ENCODE measurements around the gene SFTPB. TPM values are rescaled to one million over a fixed set of nuclear protein-coding genes. Genes with fewer than 3 reads are reported as not detected.
"Not testable (repeated sequence)": the region's sequence is repeated elsewhere in the genome, so short reads cannot be mapped to it uniquely, and the experiment has no call there.

Gene SFTPB
- total RNA-seq, 1 donor from 2014 or later = not detected

DNA sequence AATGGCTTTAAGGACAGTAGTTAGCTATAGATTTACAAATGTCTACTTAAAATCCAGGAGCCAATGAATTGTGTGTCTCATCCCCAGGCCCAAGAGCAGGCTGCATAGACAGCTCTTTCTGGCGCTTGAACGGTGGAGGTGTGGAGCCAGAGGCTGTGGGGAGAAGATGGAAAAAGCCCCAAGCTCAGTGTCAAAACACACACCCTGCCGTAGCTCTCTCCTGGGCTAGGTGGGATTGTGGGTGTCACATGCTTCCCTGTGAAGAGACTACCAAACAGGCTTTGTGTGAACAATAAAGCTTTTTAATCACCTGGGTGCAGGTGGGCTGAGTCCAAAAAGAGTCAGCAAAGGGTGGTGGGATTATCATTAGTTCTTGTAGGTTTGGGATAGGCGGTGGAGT, 10.6 kb downstream of the SFTPB start:
- not testable (repeated sequence) for DNase-seq (ENCODE audit: low read depth)

DNA sequence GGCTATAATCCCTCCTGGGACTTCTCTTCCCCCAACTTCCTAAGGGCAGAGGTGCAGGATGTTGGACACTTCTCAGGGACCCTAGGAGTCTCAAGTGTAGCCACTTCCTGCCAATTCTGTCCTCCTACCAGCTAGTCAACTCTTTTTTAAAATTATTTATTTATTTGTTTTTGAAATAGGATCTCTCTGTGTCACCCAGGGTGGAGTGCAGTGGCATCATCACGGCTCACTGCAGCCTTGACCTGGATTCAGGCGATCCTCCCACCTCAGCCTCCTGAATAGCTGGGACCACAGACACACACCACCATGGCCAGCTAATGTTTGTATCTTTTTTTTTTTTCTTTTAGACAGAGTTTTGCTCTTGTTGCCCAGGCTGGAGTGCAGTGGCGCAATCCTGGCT, 11.5 kb downstream of the SFTPB start:
- no peak for DNase-seq (ENCODE audit: low read depth)

DNA sequence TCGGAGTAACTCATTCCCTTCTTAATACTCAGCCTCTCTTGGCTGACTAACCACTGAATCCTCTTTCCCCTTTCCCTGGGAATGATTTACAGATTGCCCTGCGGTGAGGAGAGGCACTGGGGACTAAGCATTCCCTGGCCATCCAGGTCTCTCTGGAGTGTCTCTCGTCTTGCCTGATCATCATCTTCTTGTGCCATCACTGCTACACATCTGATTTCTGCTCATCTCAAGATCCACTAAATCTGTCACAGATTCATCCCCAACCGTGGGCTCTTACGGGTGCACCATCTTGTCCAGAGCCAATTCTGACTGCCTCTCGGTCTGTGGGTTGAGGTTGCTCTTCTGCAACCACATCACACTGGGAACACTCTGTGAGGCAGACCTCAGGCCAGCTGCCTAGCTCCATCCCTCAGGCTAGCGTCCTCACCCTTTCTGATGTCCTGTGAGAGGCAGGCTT, 12.0 kb downstream of the SFTPB start:
- DNase-seq (ENCODE audit: low read depth) = peak; percentile 91

DNA sequence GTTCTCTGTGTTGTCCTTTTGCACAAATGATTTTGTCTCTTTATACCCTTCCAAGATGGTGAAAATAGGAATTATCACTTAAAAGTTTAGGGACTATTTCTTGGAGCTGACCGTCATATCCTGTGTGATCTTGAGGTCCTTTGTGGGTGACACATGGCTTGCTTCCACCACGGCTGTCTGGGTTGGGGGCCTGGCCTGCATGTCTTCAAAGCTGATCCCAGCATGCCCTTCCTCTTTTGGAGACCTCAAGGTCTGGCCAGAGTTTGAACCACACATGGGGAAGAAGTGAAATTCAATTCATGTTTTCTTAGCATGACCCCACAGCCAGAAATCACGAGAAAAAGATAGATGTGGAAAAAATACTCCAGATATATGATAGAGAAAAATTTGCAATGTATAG, 14.0 kb downstream of the SFTPB start:
- no peak for DNase-seq (ENCODE audit: low read depth)

DNA sequence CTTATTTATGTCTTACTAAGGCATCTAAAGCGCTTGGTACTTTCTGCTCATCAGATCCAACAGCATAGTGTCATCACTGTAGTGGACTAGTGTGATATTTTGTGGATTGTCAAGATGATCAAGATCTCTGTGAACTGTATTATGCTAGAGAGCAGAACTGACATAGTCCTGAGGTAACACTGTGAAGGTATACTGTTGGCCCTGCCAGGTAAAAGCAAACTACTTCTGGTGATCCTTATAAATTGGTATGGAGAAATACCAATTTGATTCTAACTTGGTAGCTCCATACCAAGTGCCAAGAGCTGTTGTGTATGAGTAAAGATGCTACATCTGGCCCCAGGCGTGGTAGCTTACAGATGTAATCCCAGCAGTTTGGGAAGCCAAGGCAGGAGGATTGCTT, 15.9 kb downstream of the SFTPB start:
- no peak for DNase-seq (ENCODE audit: low read depth)

DNA sequence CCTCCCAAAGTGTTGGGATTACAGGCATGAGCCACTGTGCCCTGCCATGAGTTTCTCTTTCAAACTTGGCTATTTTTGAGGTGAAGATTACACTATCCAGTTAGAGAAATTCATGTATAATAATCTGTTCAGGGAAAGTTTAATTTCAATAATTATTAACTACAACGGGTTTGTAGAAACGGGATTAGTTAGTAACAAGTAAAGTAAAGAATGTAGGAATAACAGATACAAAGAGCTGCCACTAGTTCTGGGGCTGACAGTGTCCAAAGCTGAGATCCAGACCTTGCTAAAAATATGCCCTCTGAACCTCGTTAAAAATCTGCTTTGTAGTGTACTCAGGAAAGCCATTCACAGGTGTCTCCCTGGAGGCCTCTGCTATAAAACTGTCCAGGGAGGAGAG, 16.9 kb downstream of the SFTPB start:
- no peak for DNase-seq (ENCODE audit: low read depth)

DNA sequence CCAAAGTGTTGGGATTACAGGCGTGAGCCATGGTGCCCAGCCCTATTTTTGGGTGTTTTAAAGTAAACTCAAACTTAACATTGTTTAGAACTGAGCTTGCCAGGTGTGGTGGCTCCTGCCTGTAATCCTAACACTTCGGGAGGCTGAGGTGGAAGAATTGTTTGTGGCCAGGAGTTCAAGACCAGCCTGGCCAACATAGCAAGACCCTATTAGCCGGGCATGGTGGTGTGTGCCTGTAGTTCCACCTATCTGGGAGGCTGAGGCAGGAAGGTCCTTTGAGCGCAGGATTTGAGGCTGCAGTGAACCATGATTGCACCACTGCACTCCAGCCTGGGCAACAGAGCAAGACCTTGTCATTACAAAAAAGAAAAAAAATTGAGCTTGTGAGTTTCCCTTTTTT, 17.5 kb downstream of the SFTPB start:
- DNase-seq (ENCODE audit: low read depth) = no peak

DNA sequence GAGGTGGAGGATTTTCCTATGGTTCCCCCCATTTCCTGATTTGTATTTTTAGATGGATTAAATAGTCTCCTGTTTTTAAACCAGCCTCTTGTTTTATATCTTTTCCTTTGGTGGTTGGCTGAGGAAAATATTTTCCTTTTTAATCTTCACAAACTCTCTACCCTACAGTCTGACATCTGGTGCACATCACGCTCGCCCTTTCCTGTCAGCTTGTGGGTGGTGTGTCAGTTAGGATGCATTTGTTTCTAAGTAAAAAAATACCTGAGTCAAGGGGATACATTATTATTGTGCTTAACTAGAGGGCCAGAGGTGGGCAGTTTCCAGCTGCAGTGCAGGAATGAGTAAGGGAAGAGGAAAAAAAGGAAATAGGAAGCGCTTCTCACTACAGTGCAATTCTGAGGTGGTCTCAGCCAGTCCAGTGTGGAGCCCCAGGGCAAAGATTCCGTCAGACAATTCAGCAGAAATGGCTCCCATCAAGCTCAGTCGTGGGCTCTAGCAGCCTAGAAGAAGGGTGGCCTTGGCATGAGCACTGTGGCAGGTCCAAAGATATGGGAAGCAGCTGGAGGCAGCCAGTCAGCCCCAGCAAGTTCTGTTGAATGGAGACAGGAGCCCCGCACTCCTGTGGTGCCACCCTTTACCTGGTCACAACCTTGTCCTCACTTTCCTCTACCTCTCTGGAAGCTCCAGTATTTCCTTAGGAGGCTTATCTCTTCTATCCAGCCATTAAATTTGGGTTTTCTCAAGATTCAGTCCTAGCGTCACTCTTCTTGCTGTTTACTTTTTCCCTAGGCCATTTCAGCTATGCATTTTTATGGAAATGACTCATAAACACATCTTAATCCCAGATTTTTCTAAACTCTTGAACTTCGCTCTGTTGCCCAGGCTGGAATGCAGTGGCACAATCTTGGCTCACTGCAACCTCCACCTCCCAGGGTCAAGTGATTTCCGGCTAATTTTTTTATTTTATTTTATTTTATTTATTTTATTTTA, 18.5 kb downstream of the SFTPB start:
- DNase-seq (ENCODE audit: low read depth) = no peak

DNA sequence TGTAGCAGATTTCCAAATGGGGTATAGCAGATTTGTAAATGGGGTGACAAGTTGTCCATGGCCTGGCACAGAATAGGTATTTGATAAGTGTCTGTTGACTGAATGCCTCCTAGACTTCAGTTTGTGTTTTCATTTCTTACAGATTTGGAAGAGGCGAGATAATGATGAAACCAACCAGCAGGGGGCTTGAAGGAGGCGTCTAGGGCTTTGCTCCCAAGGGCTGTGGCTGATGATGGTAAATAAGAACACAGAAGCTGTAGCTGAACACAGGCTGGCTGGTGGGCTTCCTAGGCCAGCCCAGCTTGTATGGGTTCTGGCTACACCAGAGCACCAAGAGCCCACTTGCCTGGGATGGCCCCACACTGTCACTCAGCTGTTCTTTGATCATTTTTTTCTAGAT, 19.4 kb downstream of the SFTPB start:
- peak; percentile 50 for DNase-seq (ENCODE audit: low read depth)

DNA sequence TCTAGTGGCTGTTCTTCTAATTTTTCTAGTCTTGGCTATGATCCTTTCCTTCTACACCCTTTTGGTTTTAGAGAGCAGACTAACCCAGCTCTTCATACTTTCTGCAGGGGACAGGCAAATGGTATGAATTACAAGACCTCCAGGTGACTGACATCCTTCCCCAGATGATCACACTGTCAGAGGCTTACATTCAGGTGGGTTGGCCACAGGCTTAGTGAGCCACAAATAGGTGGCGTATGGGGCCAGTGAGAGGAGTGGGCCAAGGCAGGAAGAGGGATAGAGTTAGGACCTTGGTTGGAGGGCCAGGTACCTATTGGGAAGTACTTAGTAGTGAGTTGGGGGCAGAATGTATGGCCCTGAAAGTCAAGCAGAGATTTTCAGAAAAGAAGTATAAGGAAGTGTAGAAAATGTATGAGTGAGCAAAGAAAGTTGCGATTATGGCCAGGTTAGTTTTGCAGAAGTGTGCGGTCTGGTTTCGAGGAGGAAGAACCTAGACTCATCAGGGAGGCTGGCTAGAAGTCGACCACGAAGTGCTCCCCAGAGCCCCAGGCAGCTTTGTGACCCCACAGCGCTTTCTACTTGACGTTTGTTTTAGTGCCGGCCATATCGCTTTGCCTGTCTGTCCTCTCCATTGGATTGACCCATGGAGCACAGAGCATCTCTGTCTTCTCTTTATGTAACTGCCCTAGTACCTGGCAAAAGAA, 20.0 kb downstream of the SFTPB start:
- DNase-seq (ENCODE audit: low read depth) = no peak

DNA sequence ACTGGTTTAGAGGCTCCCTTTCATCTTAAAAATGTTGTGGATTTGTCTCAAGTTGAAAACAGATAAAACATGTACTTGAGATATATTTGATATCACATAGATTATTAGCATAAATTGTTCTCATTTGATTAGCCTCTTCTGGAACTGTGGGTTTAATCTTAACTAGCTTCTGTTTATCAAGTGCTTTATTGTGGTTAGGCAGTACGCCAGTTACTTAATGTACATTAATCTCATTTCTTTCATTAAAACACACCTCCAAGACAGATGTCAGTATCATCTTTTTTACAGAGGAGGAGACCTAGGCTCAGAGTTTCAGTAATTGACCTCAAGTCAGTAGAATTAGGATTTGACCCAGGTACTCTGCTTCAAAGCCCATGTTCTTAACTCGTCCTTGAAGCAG, 21.8 kb downstream of the SFTPB start:
- no peak for DNase-seq (ENCODE audit: low read depth)

DNA sequence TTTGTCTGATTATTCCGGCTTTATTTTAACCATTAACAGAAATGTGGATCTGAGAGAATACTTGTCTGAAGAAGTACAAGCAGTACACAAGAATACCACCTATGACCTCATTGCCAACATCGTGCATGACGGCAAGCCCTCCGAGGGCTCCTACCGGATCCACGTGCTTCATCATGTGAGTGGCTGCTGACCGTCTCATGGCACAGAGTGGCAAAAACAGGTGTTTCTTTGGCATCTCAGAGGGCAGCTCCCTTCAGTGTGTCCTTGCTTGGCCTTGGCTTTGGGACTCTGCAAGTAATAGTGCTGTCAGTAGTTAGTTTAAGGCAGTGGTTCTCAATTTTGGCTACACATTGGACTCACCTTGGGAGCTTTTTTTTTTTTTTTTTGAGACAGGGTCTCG, 23.1 kb downstream of the SFTPB start:
- DNase-seq (ENCODE audit: low read depth) = peak; percentile 89

DNA sequence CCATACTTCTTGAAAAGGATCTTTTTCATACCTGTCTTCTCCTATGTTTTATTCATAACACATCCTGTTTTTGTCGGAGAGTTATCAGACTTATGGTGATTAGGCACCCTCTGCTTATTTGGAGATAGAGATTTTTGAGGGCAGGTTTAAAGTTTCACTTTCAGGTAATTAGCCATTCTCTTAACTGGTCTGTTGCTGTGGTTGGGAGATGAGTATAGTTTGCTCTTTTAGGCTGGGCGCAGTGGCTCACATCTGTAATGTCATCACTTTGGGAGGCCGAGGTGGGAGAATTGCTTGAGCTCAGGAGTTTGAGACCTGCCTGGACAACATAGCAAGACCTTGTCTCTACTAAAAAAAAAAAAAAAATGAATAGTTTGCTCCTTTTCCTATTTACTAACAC, 25.3 kb downstream of the SFTPB start:
- no peak for DNase-seq (ENCODE audit: low read depth)

DNA sequence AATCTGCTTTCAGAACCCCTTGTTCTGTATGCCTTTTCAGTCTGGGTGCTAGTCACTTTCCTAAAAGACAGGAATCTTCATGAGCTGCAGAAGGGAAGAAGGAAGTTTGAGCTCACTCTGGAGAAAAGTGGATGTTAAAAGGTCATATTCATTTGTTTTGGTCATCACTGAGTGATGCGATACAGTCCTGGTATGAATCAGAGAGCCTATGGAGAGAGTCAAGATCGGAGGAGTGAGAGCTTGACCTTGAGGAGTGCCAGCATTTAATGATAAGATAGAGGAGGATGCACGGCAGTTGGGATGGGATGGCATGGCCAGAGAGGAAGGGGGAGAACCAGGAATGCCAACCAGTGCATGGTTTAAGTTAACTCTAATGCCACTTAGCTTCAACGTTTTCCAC, 32.4 kb downstream of the SFTPB start:
- no peak for DNase-seq (ENCODE audit: low read depth)

DNA sequence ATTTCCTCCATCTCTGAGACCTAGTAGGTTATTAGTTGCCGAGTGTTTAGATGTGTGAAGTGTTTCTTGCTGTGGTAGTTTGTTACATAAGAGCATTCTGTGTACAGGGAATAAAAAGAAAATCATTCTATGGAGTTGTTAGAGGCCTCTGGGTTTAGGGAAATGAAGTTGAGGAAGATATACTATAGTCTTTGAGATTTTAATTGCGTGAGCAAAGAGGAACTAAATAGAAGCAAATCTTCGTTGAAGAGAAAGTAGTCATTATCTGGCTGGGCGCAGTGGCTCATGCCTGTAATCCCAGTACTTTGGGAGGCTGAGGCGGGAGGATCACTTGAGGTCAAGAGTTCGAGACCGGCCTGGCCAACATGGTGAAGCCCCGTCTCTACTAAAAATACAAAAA, 33.0 kb downstream of the SFTPB start:
- no peak for DNase-seq (ENCODE audit: low read depth)

DNA sequence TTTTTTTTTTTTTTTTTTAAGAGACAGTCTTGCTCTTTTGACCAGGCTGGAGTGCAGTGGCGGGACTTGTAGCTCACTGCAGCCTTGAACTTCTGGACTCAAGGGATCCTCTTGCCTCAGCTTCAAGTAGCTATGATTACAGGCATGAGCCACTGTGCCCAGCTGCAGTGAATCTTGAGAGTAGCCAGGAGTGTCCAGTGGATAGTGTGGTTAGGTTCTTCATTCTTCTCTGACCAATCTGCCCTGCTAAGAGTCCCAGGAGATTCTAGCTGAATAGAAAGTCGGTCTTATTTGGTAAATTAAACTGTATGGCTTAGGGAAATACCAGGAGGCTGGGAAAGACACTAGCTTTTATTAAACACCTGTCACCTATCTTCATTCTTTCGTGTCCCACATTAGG, 36.7 kb downstream of the SFTPB start:
- DNase-seq (ENCODE audit: low read depth) = peak; percentile 70

DNA sequence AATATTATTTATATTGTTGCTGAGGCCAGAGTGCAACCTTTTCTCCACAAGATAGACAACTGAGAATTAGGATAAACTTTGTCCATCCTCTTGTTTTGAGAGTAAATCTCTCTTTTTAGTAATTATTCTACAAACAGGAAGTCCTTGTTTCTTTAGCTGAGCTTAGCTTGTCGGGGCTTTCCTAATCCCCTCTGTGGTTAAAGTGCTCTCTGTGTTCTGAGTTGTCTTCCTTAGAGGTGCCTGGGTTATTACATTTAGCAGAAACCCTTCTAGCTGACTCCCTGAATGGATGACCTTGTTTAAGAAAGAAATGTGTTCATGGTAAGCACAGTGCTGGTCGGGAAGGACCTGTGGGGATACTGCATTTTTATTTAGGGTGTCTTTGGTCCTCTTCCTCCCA, 39.3 kb downstream of the SFTPB start:
- no peak for DNase-seq (ENCODE audit: low read depth)

DNA sequence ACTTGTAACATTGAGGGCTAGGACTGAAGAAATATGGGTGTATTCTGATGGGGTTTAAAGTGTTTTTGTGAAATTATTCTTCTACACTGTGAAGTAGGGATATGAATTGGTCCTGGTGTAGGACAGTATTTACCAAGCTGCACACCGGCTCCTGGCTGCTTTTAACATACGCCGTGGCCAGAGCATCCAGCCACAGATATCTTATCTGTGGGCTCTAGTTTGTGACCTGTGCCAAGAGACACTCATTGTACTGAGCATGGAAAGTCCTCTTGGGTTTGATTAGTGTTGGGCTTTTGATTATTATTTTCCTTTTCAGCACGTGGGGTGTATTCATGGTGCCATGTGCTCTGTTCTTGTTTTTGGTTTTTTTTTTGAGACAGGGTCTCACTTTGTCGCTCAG, 44.0 kb downstream of the SFTPB start:
- no peak for DNase-seq (ENCODE audit: low read depth)

DNA sequence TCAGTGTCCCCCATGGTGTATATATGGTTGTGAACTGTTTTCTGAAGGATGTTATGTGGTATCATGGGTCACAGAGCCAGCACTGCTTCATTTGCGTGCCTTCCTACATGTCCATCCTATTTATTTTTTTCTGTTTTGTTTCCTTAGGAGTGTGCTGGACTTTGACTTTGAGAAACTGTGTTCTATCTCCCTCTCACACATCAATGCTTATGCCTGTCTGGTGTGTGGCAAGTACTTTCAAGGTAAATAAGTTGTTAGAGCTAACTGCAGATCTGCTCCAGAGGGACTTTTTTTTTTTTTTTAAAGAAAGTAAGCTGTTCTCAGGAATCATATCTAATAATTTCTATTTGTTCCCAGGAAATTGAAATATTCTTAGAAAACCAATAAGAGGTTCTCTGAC, 46.7 kb downstream of the SFTPB start:
- DNase-seq (ENCODE audit: low read depth) = no peak

DNA sequence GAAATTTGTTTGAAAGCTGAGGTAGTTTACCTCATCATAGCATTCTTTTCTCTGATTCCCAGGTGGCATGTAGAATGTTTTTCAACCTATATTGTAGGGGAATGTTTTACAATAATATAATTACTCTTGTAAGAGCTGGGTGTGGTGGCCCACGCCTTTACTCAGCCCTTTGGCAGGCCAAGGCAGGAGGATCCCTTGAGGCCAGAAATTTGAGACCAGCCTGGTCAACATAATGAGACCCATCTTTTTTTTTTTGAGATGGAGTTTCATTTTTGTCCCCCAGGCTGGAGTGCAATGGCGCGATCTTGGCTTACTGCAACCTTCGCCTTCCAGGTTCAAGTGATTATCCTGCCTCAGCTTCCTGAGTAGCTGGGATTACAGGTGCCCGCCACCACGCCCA, 48.4 kb downstream of the SFTPB start:
- no peak for DNase-seq (ENCODE audit: low read depth)

DNA sequence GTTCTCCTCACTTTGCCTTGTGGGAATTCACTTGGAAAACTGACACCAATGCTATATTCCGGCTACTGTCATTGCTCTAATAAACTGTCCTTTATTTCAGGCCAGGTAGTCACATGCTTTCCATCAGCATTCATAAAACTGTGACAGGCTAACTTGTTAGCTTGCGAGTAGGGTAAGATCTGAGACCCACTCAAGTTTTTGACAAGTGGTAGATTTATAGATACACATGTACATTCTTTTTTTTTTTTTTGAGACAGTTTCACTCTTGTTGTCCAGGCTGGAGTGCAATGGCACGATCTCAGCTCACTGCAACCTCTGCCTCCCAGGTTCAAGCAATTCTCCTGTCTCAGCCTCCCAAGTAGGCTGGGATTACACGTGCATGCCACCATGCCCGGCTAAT, 50.3 kb downstream of the SFTPB start:
- DNase-seq (ENCODE audit: low read depth) = not testable (repeated sequence)

DNA sequence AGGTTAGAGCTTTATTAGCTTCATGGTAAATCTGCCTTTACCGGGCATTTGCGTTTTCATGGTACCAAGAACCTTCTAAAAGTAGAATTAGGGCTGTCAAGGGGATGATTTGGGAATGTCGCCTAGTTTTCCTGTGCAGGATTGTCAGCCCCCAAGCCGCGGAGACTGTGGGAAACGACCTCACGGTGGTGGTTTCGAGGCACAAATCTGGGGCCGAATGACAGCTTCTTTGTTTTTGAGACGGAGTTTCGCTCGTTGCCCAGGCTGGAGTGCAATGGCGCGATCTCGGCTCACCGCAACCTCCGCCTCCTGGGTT, 52.6 kb downstream of the SFTPB start:
- no peak for DNase-seq (ENCODE audit: low read depth)

DNA sequence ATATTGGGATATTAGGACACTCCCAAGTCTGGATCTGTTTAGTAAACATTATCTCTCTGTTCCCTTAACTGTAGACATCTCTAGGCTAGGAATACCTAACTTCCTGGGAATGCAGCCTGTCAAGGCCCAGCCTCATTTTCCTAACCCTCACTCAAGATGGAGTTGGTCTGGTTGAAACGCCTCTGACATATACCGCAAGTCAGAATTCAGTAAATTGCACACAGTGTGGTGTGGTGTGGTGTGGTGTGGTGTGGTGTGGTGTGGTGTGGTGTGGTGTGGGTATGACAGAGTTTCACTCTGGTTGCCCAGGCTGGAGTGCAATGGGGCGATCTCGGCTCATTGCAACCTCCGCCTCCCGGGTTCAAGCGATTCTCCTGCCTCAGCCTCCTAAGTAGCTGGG, 53.2 kb downstream of the SFTPB start:
- not testable (repeated sequence) for DNase-seq (ENCODE audit: low read depth)

All from myocyte (in vitro differentiated cells).